T-helper 1 cell treated with Interleukin-12 subunit alpha and Interleukin-12 subunit beta and Interleukin-4 antibody, amounts not matched to agents 30 μg/mL and 1 μg/mL, for 36 hours (primary cell): ENCODE data around the gene MAP3K3.

Experiments used
- H3K27ac Mint-ChIP-seq: one replicate; pipeline ENCODE4 v1.8.0; 2021; ENCODE audit warnings: mild to moderate bottlenecking, mixed read lengths
- H3K27me3 Mint-ChIP-seq: one replicate; pipeline ENCODE4 v1.8.0; 2021; ENCODE audit warnings: low read depth, mixed read lengths
- H3K36me3 Mint-ChIP-seq: one replicate; pipeline ENCODE4 v1.8.0; 2021; ENCODE audit warnings: low read depth, mixed read lengths
- H3K4me1 Mint-ChIP-seq: one replicate; pipeline ENCODE4 v1.8.0; 2021; ENCODE audit warnings: low read depth, mixed read lengths
- H3K4me3 Mint-ChIP-seq: one replicate; pipeline ENCODE4 v1.8.0; 2021; ENCODE audit warnings: mild to moderate bottlenecking, moderate library complexity, mixed read lengths
- H3K9me3 Mint-ChIP-seq: one replicate; pipeline ENCODE4 v1.8.0; 2021; ENCODE audit warnings: mixed read lengths

The MAP3K3 gene

GRCh38 chr17:63653050-63653449, 30.8 kb downstream of the MAP3K3 start:
- H3K4me1 Mint-ChIP-seq = peaks cover 4% of the 10 kb centered on the region
- no peak overlapping the region for H3K27ac Mint-ChIP-seq

GRCh38 chr17:63657786-63658185, 35.6 kb downstream of the MAP3K3 start:
- H3K27ac Mint-ChIP-seq = no peak overlapping the region
- no peaks in the 10 kb centered on the region for H3K27me3 Mint-ChIP-seq
- H3K36me3 Mint-ChIP-seq = peaks cover 27% of the 10 kb centered on the region
- H3K4me1 Mint-ChIP-seq = no peaks in the 10 kb centered on the region
- no peaks in the 10 kb centered on the region for H3K9me3 Mint-ChIP-seq
- H3K4me3 Mint-ChIP-seq = no peak overlapping the region

More at GRCh38 chr17:63653050-63653449, 30.8 kb downstream of the MAP3K3 start:
- Mint-ChIP-seq H3K4me3 (no peak overlapping the region), H3K36me3 (peaks cover 28% of the 10 kb centered on the region), H3K9me3 (no peaks in the 10 kb centered on the region), H3K27me3 (no peaks in the 10 kb centered on the region)

- H3K36me3 Mint-ChIP-seq = peaks cover 23% of the 10 kb centered on the region
- no peak overlapping the region for H3K27ac Mint-ChIP-seq
- H3K9me3 Mint-ChIP-seq = no peaks in the 10 kb centered on the region
- no peaks in the 10 kb centered on the region for H3K27me3 Mint-ChIP-seq
- no peak overlapping the region for H3K4me3 Mint-ChIP-seq
- H3K4me1 Mint-ChIP-seq = no peaks in the 10 kb centered on the region
Measured at GRCh38 chr17:63658366-63658765, 36.1 kb downstream of the MAP3K3 start.

GRCh38 chr17:63659850-63660249, 37.6 kb downstream of the MAP3K3 start:
- Mint-ChIP-seq H3K9me3 (no peaks in the 10 kb centered on the region), H3K4me1 (peaks cover 4% of the 10 kb centered on the region), H3K27ac (no peak overlapping the region), H3K27me3 (no peaks in the 10 kb centered on the region), H3K36me3 (peaks cover 22% of the 10 kb centered on the region), H3K4me3 (no peak overlapping the region)

- Mint-ChIP-seq H3K4me1 (peaks cover 12% of the 10 kb centered on the region), H3K27ac (peak overlapping the region; percentile 83), H3K36me3 (peaks cover 25% of the 10 kb centered on the region), H3K9me3 (no peaks in the 10 kb centered on the region), H3K27me3 (no peaks in the 10 kb centered on the region), H3K4me3 (peak overlapping the region; percentile 38)
Measured at GRCh38 chr17:63665527-63666214, 43.5 kb downstream of the MAP3K3 start.

GRCh38 chr17:63672856-63673255, 50.6 kb downstream of the MAP3K3 start:
- H3K4me1 Mint-ChIP-seq = peaks cover 4% of the 10 kb centered on the region
- H3K4me3 Mint-ChIP-seq = no peak overlapping the region
- H3K36me3 Mint-ChIP-seq = peaks cover 22% of the 10 kb centered on the region
- no peaks in the 10 kb centered on the region for H3K27me3 Mint-ChIP-seq
- H3K27ac Mint-ChIP-seq = no peak overlapping the region
- H3K9me3 Mint-ChIP-seq = no peaks in the 10 kb centered on the region

GRCh38 chr17:63675231-63675606, 53.0 kb downstream of the MAP3K3 start:
- no peak overlapping the region for H3K4me3 Mint-ChIP-seq
- no peaks in the 10 kb centered on the region for H3K27me3 Mint-ChIP-seq
- H3K36me3 Mint-ChIP-seq = peaks cover 15% of the 10 kb centered on the region
- H3K27ac Mint-ChIP-seq = no peak overlapping the region
- H3K4me1 Mint-ChIP-seq = peaks cover 7% of the 10 kb centered on the region
- no peaks in the 10 kb centered on the region for H3K9me3 Mint-ChIP-seq

GRCh38 chr17:63675607-63676546, 53.7 kb downstream of the MAP3K3 start:
- H3K4me1 Mint-ChIP-seq = peaks cover 7% of the 10 kb centered on the region
- no peaks in the 10 kb centered on the region for H3K9me3 Mint-ChIP-seq
- no peak overlapping the region for H3K4me3 Mint-ChIP-seq
- no peaks in the 10 kb centered on the region for H3K27me3 Mint-ChIP-seq
- peaks cover 11% of the 10 kb centered on the region for H3K36me3 Mint-ChIP-seq
- H3K27ac Mint-ChIP-seq = no peak overlapping the region

GRCh38 chr17:63676584-63676983, 54.4 kb downstream of the MAP3K3 start:
- H3K4me1 Mint-ChIP-seq = peaks cover 7% of the 10 kb centered on the region
- H3K36me3 Mint-ChIP-seq = peaks cover 11% of the 10 kb centered on the region
- no peaks in the 10 kb centered on the region for H3K9me3 Mint-ChIP-seq
- no peaks in the 10 kb centered on the region for H3K27me3 Mint-ChIP-seq
- no peak overlapping the region for H3K4me3 Mint-ChIP-seq
- no peak overlapping the region for H3K27ac Mint-ChIP-seq

- Mint-ChIP-seq H3K4me1 (peaks cover 6% of the 10 kb centered on the region), H3K27me3 (no peaks in the 10 kb centered on the region), H3K36me3 (peaks cover 15% of the 10 kb centered on the region), H3K4me3 (no peak overlapping the region), H3K9me3 (no peaks in the 10 kb centered on the region), H3K27ac (no peak overlapping the region)
Measured at GRCh38 chr17:63679214-63679613, 57.0 kb downstream of the MAP3K3 start.

GRCh38 chr17:63680700-63681099, 58.5 kb downstream of the MAP3K3 start:
- Mint-ChIP-seq H3K4me3 (no peak overlapping the region), H3K36me3 (peaks cover 16% of the 10 kb centered on the region), H3K27ac (no peak overlapping the region), H3K27me3 (no peaks in the 10 kb centered on the region), H3K4me1 (peaks cover 3% of the 10 kb centered on the region), H3K9me3 (no peaks in the 10 kb centered on the region)

GRCh38 chr17:63681530-63681929, 59.3 kb downstream of the MAP3K3 start:
- Mint-ChIP-seq H3K9me3 (no peaks in the 10 kb centered on the region), H3K27ac (no peak overlapping the region), H3K27me3 (no peaks in the 10 kb centered on the region), H3K4me1 (peaks cover 3% of the 10 kb centered on the region), H3K4me3 (no peak overlapping the region), H3K36me3 (peaks cover 18% of the 10 kb centered on the region)

- no peaks in the 10 kb centered on the region for H3K9me3 Mint-ChIP-seq
- no peaks in the 10 kb centered on the region for H3K27me3 Mint-ChIP-seq
- no peak overlapping the region for H3K27ac Mint-ChIP-seq
- H3K36me3 Mint-ChIP-seq = peaks cover 18% of the 10 kb centered on the region
- H3K4me1 Mint-ChIP-seq = peaks cover 3% of the 10 kb centered on the region
- H3K4me3 Mint-ChIP-seq = no peak overlapping the region
Measured at GRCh38 chr17:63682441-63682840, 60.2 kb downstream of the MAP3K3 start.

GRCh38 chr17:63682981-63683380, 60.8 kb downstream of the MAP3K3 start:
- H3K9me3 Mint-ChIP-seq = no peaks in the 10 kb centered on the region
- no peaks in the 10 kb centered on the region for H3K27me3 Mint-ChIP-seq
- peaks cover 20% of the 10 kb centered on the region for H3K36me3 Mint-ChIP-seq
- no peak overlapping the region for H3K27ac Mint-ChIP-seq
- H3K4me1 Mint-ChIP-seq = peaks cover 3% of the 10 kb centered on the region
- H3K4me3 Mint-ChIP-seq = no peak overlapping the region

GRCh38 chr17:63685041-63685440, 62.8 kb downstream of the MAP3K3 start:
- Mint-ChIP-seq H3K27me3 (no peaks in the 10 kb centered on the region), H3K27ac (no peak overlapping the region), H3K36me3 (peaks cover 27% of the 10 kb centered on the region), H3K4me3 (no peak overlapping the region), H3K9me3 (no peaks in the 10 kb centered on the region), H3K4me1 (peaks cover 3% of the 10 kb centered on the region)
